K562 (cell line): Measurements from ENCODE around the gene HOXA1. TPM values are rescaled to one million over a fixed set of nuclear protein-coding genes. Genes with fewer than 3 reads are reported as not detected.

Experiments
- ATAC-seq: fragments of 200-7000 bp; cut with Tn5 transposase; 3 replicates; pipeline ENCODE4 v1.9.1; 2020; ENCODE audit warnings: moderate library complexity
- BruUV-seq: library from RNA; stranded (reverse); fragments of 400-500 nt; replicated peaks from 2 replicates; lab custom pipeline; 2021; lab: Mats Ljungman, UMichigan
- CTCF ChIA-PET: fragments of 300-600 bp; formaldehyde crosslinking; extraction: SDS; loops from one replicate; lab custom pipeline; 2021; ENCODE audit warnings: low intra/inter-chr PET ratio; lab: Yijun Ruan, JAX
- POLR2A ChIA-PET: fragments of 300-600, 350-650 bp; sonication (Branson Sonifier 250); formaldehyde crosslinking; extraction: SDS; loops from one replicate; lab custom pipeline; 2021; ENCODE audit warnings: antibody characterized with exemption, inconsistent platforms; lab: Yijun Ruan, JAX
- DNase-seq, 4 experiments: peaks; one replicate each; pipeline versions ENCODE4 v3.0.0 to v3.0.0-alpha.2; 2011 to 2018; ENCODE audit warnings: low spot score in 3 of 4, mixed read lengths in 3 of 4; ENCODE audit errors: extremely low read depth in 1 of 4
- FAIRE-seq: peaks from 2 replicates; lab custom pipeline; 2011; peaks lifted over from hg19 to GRCh38; lab: Jason Lieb, UNC
- H2AFZ ChIP-seq: 2 replicates; pipeline ENCODE4 v1.6.0; 2011; ENCODE audit warnings: low read depth, low read length, control low read depth, inconsistent platforms
- H3K27ac ChIP-seq: fragments of 200-600 bp; 3 replicates; pipeline ENCODE4 v1.8.0; 2011; ENCODE audit warnings: low read depth, mild to moderate bottlenecking, control low read depth, inconsistent platforms, low read length, moderate library complexity, mixed read lengths; ENCODE audit errors: extremely low read depth
- H3K27me3 ChIP-seq, 2 experiments: fragments of 300-600 bp in 1 of 2; 2 replicates in 1 of 2; 3 replicates in 1 of 2; pipeline versions ENCODE4 v1.6.0 to v1.8.0; 2011; ENCODE audit warnings: inconsistent platforms in 2 of 2, low read length in 2 of 2, mild to moderate bottlenecking in 1 of 2, mixed read lengths in 1 of 2, moderate library complexity in 1 of 2; ENCODE audit not compliant: control insufficient read depth in 2 of 2, insufficient read depth in 2 of 2
- H3K36me3 ChIP-seq: fragments of 300-600 bp; 3 replicates; pipeline ENCODE4 v1.8.0; 2011; ENCODE audit warnings: mild to moderate bottlenecking, low read length, inconsistent platforms; ENCODE audit not compliant: control insufficient read depth, insufficient read depth
- H3K4me1 ChIP-seq, 2 experiments: fragments of 200-600 bp in 1 of 2; replicated peaks in 1 of 2; 2 replicates in 1 of 2; 3 replicates in 1 of 2; pipeline versions ENCODE4 v1.5.1 to v1.8.0; 2011; ENCODE audit warnings: inconsistent platforms in 2 of 2, low read length in 2 of 2, mild to moderate bottlenecking in 1 of 2, mixed read lengths in 1 of 2, moderate library complexity in 1 of 2; ENCODE audit not compliant: control insufficient read depth in 2 of 2, insufficient read depth in 2 of 2
- H3K4me2 ChIP-seq: 2 replicates; pipeline ENCODE4 v1.6.1; 2011; ENCODE audit warnings: low read length, control low read depth, inconsistent platforms, mixed read lengths; ENCODE audit not compliant: insufficient read depth
- H3K4me3 ChIP-seq: fragments of 200-600 bp; sonication (generic), shearing (Covaris generic); 2 replicates; pipeline ENCODE4 v1.5.1; 2016; ENCODE audit warnings: control low read depth, inconsistent platforms
- H3K79me2 ChIP-seq: fragments of 200-600 bp; 3 replicates; pipeline ENCODE4 v1.8.0; 2011; ENCODE audit warnings: low read length, inconsistent platforms; ENCODE audit not compliant: control insufficient read depth, insufficient read depth
- H3K9ac ChIP-seq, 2 experiments: 2 replicates each; pipeline versions ENCODE4 v1.6.0 to v1.6.1; 2011; ENCODE audit warnings: low read depth in 2 of 2, low read length in 2 of 2, control low read depth in 1 of 2, inconsistent platforms in 1 of 2, mild to moderate bottlenecking in 1 of 2, mixed read lengths in 1 of 2; ENCODE audit not compliant: insufficient read depth in 1 of 2
- H3K9me1 ChIP-seq: one replicate; pipeline ENCODE4 v1.6.0; 2011; ENCODE audit warnings: inconsistent platforms, mild to moderate bottlenecking, low read length, moderate library complexity; ENCODE audit not compliant: control insufficient read depth, insufficient read depth
- H3K9me3 ChIP-seq: replicated peaks from 2 replicates; pipeline ENCODE4 v1.5.1; 2011; ENCODE audit warnings: low read depth, low read length, inconsistent platforms; ENCODE audit not compliant: control insufficient read depth, insufficient read depth
- H4K20me1 ChIP-seq: replicated peaks from 2 replicates; pipeline ENCODE4 v1.6.1; 2011; ENCODE audit warnings: low read length, inconsistent platforms, mixed read lengths; ENCODE audit not compliant: control insufficient read depth, insufficient read depth
- CBFA2T2 ChIP-seq: fragments of 450-650 bp; conservative IDR thresholded peaks from 2 replicates; pipeline ENCODE4 v1.6.1; 2017; ENCODE audit warnings: mild to moderate bottlenecking
- CBX3 ChIP-seq, 2 experiments: IDR thresholded peaks; 1 replicate in 1 of 2; 2 replicates in 1 of 2; pipeline ENCODE4 v1.6.1; 2012; ENCODE audit warnings: inconsistent platforms in 2 of 2, low read length in 2 of 2, borderline replicate concordance in 1 of 2, control low read depth in 1 of 2
- ELK1 ChIP-seq: sonication (generic); formaldehyde crosslinking; IDR thresholded peaks from 2 replicates; pipeline ENCODE4 v1.8.1; 2022; ENCODE audit warnings: missing genetic modification reagents
- FOXA1 ChIP-seq: fragments of 450-650 bp; IDR thresholded peaks from 2 replicates; pipeline ENCODE4 v1.6.1; 2016; ENCODE audit warnings: mild to moderate bottlenecking, borderline replicate concordance
- HLTF ChIP-seq: fragments of 450-650 bp; IDR thresholded peaks from 2 replicates; pipeline ENCODE4 v1.6.1; 2016
- HMG20B ChIP-seq: fragments of 250-450 bp; sonication (Bioruptor Pico); IDR thresholded peaks from 2 replicates; pipeline ENCODE4 v1.5.0; 2021; ENCODE audit warnings: mild to moderate bottlenecking
- ID3 ChIP-seq, 2 experiments: fragments of 250-450 bp in 1 of 2; fragments of 450-650 bp in 1 of 2; sonication (Bioruptor Pico) in 1 of 2; IDR thresholded peaks; 2 replicates each; pipeline versions ENCODE4 v1.6.1 to v1.8.0; 2016 to 2021; ENCODE audit warnings: mild to moderate bottlenecking in 2 of 2, moderate library complexity in 2 of 2, missing compliant biosample characterization in 1 of 2, missing genetic modification characterization in 1 of 2
- MBD2 ChIP-seq: sonication (generic); IDR thresholded peaks from 2 replicates; pipeline ENCODE4 v1.6.1; 2016; ENCODE audit warnings: low read depth, borderline replicate concordance
- NFXL1 ChIP-seq: fragments of 450-650 bp; formaldehyde crosslinking; IDR thresholded peaks from 2 replicates; pipeline ENCODE4 v1.4.0; 2021; ENCODE audit warnings: mild to moderate bottlenecking
- PPARD ChIP-seq: fragments of 250-450 bp; sonication (Bioruptor Pico); IDR thresholded peaks from 2 replicates; pipeline ENCODE4 v1.8.0; 2022; ENCODE audit warnings: inconsistent platforms, mild to moderate bottlenecking, moderate library complexity
- RFX7 ChIP-seq: fragments of 250-450 bp; sonication (Bioruptor Pico); IDR thresholded peaks from 2 replicates; pipeline ENCODE4 v1.5.1; 2021; ENCODE audit warnings: mild to moderate bottlenecking
- SMARCA5 ChIP-seq: fragments of 450-650 bp; IDR thresholded peaks from 2 replicates; pipeline ENCODE4 v1.6.1; 2016
- WGBS: fragments of 100-300 bp; shearing (Covaris generic); methylation state at CpG from one replicate; pipeline ENCODE4 v1.1.6; 2016; ENCODE audit warnings: low coverage, mixed read lengths; ENCODE audit not compliant: insufficient coverage; ENCODE audit errors: missing lambda C conversion rate; 5-methylcytosine and 5-hydroxymethylcytosine counted together
- in situ Hi-C: fragments of 300-500 bp; cut with MboI; formaldehyde crosslinking; loops from 4 replicates; pipeline ENCODE4 v1.15.0; 2018; ENCODE audit warnings: inconsistent platforms, mixed read lengths
- intact Hi-C: fragments of 100-400 bp; cut with micrococcal nuclease; formaldehyde crosslinking; loops from 2 replicates; pipeline ENCODE4 v1.14.2; 2022
- polyA plus RNA-seq, 8 experiments: library from polyadenylated mRNA; depleted of rRNA in 4 of 8; stranded (reverse) in 5 of 8; unstranded in 3 of 8; fragments of >200 nt; fragmentation: Nextera tagmentation in 2 of 8; fragmentation: Illumina TruSeq in 1 of 8; extraction: Ambion mirVana in 2 of 8; extraction: Trizol in 1 of 8; gene quantifications; 2 replicates each; pipeline versions ENCODE4 v1.2.1 to v1.2.3, GENCODE V29; 2011 to 2014; ENCODE audit warnings: inconsistent platforms in 1 of 8, missing spikeins in 1 of 8
- total RNA-seq, 7 experiments: library from RNA; depleted of rRNA in 6 of 7; stranded (reverse); fragments of >200 nt in 6 of 7; fragmentation: Illumina TruSeq in 2 of 7; extraction: Trizol in 2 of 7; gene quantifications; 2 replicates each; pipeline versions ENCODE4 v1.2.1 to v1.2.3, GENCODE V29; 2011 to 2021; ENCODE audit warnings: low replicate concordance in 1 of 7
- TF ChIP-seq, protein P1 (sequence below): sonication (generic); IDR thresholded peaks from 2 replicates; pipeline ENCODE4 v1.6.1; 2016
- TF ChIP-seq, protein P2 (sequence below), 3 experiments: fragments of 200-800 bp in 1 of 3; sonication (Bioruptor generic) in 1 of 3; sonication (generic) in 1 of 3; formaldehyde crosslinking in 1 of 3; IDR thresholded peaks; 2 replicates each; pipeline versions ENCODE4 v1.6.1 to v1.8.0; 2016 to 2022; ENCODE audit warnings: mild to moderate bottlenecking in 2 of 3, missing compliant biosample characterization in 2 of 3, missing genetic modification characterization in 2 of 3, missing genetic modification reagents in 1 of 3
- TF ChIP-seq, protein P3 (sequence below): sonication (generic); formaldehyde crosslinking; IDR thresholded peaks from 2 replicates; pipeline ENCODE4 v1.9.0; 2022; ENCODE audit warnings: mild to moderate bottlenecking, missing genetic modification reagents

Gene HOXA1
- total and polyA plus RNA-seq, 9 of the 15 experiments (the other 6 are each of a cell fraction or from before 2014, with no cell fraction given), result 0.03 to 0.63 (median 0.09) TPM; not detected in 4

- TF ChIP-seq FOXA1, result no peak
- TF ChIP-seq, protein P1, sequence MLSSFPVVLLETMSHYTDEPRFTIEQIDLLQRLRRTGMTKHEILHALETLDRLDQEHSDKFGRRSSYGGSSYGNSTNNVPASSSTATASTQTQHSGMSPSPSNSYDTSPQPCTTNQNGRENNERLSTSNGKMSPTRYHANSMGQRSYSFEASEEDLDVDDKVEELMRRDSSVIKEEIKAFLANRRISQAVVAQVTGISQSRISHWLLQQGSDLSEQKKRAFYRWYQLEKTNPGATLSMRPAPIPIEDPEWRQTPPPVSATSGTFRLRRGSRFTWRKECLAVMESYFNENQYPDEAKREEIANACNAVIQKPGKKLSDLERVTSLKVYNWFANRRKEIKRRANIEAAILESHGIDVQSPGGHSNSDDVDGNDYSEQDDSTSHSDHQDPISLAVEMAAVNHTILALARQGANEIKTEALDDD, result no peak
- no peak for TF ChIP-seq NFXL1 (CRISPR knock-in tag)
- TF ChIP-seq, protein P2, sequence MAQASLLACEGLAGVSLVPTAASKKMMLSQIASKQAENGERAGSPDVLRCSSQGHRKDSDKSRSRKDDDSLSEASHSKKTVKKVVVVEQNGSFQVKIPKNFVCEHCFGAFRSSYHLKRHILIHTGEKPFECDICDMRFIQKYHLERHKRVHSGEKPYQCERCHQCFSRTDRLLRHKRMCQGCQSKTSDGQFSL (CRISPR knock-in tag; IDR thresholded peaks at IDR 0.05), result no peak
- TF ChIP-seq, protein P2 (tag; IDR thresholded peaks at IDR 0.05), result no peak
- TF ChIP-seq CBFA2T2, result no peak
- TF ChIP-seq MBD2, result no peak
Observed at GRCh38 chr7:27093184-27093895, 2.5 kb downstream of the HOXA1 start (continued).

- WGBS, result 0% methylated on average over 1 of the region's 1 CpG
- CTCF ChIA-PET, result no interaction called here
- no peak overlapping the region for H3K27ac ChIP-seq
- H2AFZ ChIP-seq, result no peak overlapping the region
- H3K4me2 ChIP-seq, result no peak overlapping the region
- H3K36me3 ChIP-seq, result no peaks in the 10 kb centered on the region
- in situ Hi-C loops, result no loop called here
- no peaks in the 10 kb centered on the region for H3K9me3 ChIP-seq
- H3K4me1 ChIP-seq, result peaks cover 0 to 18% of the 10 kb centered on the region in 2 experiments; a peak in 2 of 5 replicates
- FAIRE-seq (no peak), ATAC-seq (no peak), DNase-seq (no peak)
- H3K9me1 ChIP-seq, result no peaks in the 10 kb centered on the region
- H3K9ac ChIP-seq, result no peak overlapping the region
- H3K79me2 ChIP-seq, result no peaks in the 10 kb centered on the region
- intact Hi-C loops, result no loop called here
- BruUV-seq, result no TSS peak
- H4K20me1 ChIP-seq, result no peaks in the 10 kb centered on the region
- POLR2A ChIA-PET, result interaction anchor here (0.8 kb wide), 1 partner anchor 10 kb away, joined by 7 read pairs; no protein-coding TSS in a partner anchor
- no peak overlapping the region for H3K4me3 ChIP-seq
- H3K27me3 ChIP-seq, result peaks cover 29 to 47% of the 10 kb centered on the region in 2 experiments
- no peak for TF ChIP-seq SMARCA5
- TF ChIP-seq HMG20B (CRISPR knock-in tag), result no peak
- TF ChIP-seq, protein P3, sequence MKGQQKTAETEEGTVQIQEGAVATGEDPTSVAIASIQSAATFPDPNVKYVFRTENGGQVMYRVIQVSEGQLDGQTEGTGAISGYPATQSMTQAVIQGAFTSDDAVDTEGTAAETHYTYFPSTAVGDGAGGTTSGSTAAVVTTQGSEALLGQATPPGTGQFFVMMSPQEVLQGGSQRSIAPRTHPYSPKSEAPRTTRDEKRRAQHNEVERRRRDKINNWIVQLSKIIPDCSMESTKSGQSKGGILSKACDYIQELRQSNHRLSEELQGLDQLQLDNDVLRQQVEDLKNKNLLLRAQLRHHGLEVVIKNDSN (CRISPR knock-in tag), result no peak
- no peak for TF ChIP-seq ID3 (CRISPR knock-in tag; IDR thresholded peaks at IDR 0.05)
- no peak for TF ChIP-seq ID3 (tag; IDR thresholded peaks at IDR 0.05)
- no peak for TF ChIP-seq RFX7 (CRISPR knock-in tag)
- TF ChIP-seq HLTF, result no peak
- no peak for TF ChIP-seq PPARD (CRISPR knock-in tag)
- TF ChIP-seq ELK1 (CRISPR knock-in tag), result no peak
- no peak for TF ChIP-seq CBX3 (IDR thresholded peaks at IDR 0.05; ENCODE audit: borderline replicate concordance in 1 of 2, low read length in 2 of 2)
Observed at GRCh38 chr7:27092819-27093110, 3.0 kb downstream of the HOXA1 start.
